ENCODE measurements around the gene SLC17A9.
A peak's percentile ranks its signal among the peaks of the same experiment; 100 is the strongest.

SLC17A9 gene

DNA sequence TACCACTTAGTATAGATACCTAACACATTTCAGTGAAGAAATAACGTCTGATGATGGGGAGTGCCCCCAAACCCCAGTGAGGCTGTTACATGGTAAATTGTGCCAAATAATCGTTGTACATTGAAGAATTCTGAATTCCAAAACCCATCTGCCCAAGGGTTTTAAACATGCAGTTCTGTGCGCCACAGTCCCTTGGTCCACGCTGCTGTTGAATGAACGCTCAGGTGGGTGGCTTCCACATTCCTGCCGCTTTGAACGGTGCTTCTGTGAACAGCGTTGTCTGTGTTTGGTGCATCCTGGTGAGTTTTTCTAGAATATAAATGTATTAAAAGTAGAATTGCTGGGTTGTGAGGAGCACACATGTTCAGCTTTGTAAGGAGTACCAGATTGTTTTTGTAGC, 11.6 kb upstream of the SLC17A9 start:
- no peak for DNase-seq (ENCODE audit: low read depth)

GRCh38 chr20:62941792-62942191, 10.7 kb upstream of the SLC17A9 start:
- DNase-seq (ENCODE audit: low read depth) = no peak

GRCh38 chr20:62942456-62942855, 10.1 kb upstream of the SLC17A9 start:
- DNase-seq (ENCODE audit: low read depth) = no peak

DNA sequence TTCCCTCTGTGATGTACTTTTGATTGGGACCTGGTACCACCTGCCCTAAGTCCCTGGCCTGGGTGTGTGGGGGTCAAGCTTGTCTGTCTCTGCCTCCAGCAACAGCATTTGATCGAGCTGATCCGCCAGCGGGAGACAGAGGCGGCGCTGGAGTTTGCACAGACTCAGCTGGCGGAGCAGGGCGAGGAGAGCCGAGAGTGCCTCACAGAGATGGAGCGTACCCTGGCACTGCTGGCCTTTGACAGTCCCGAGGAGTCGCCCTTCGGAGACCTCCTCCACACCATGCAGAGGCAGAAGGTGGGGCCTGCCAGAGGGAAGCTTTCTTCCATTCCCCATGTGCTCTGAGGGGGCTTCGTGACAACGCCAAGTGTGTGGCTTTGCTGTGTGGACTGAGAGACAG, 9.1 kb upstream of the SLC17A9 start:
- DNase-seq (ENCODE audit: low read depth) = no peak

DNA sequence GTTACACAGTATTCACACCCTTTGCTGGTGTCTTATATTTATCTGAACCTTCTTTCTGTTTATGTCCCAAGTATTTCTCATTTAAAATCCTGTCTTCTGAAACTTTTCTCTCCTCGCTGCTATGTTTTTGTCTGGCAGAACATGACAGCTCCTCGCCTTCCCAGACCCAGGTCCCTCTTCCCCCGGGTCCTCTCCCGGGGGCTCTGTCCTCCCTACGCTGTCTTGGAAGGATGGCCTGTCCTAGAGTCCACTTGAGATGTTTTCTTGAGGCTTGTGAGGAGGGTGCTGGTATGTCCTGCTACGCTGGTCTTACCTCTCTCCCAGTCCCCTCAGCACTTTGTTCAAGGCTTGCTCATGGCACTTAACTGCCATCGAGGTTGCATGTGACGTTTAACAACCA, 8.3 kb upstream of the SLC17A9 start:
- no peak for DNase-seq (ENCODE audit: low read depth)

DNA sequence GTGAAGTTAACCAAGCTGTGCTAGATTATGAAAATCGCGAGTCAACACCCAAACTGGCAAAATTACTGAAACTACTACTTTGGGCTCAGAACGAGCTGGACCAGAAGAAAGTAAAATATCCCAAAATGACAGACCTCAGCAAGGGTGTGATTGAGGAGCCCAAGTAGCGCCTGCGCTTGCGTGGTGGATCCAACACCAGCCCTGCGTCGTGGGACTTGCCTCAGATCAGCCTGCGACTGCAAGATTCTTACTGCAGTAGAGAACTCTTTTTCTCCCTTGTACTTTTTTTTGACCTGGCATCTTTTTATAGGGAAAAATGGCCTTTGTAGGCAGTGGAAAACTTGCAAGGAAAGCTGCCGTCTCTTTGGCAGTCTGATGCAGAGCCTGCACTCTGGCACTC, 7.8 kb upstream of the SLC17A9 start:
- DNase-seq (ENCODE audit: low read depth) = no peak

GRCh38 chr20:62945771-62946339, 6.7 kb upstream of the SLC17A9 start:
- no peak for DNase-seq (ENCODE audit: low read depth)

DNA sequence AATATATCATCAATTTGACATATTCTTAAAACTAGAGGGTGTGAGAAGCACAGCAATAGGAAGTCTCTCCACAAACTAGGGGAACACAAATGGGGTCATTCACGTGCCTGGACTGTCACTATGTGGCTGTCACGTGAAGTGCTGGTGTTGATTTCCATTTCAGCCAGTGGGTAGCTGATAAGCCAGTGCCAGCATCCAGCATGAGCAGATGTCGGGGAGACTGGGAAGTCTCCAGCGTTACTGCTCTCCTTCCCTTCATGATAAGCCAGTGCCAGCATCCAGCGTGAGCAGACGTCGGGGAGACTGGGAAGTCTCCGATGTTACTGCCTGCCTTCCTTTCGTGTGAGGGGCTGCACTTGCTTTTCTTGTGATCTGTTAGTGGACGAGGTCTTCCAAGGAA, 5.6 kb upstream of the SLC17A9 start:
- DNase-seq (ENCODE audit: low read depth) = no peak

GRCh38 chr20:62947532-62948300, 4.8 kb upstream of the SLC17A9 start:
- no peak for DNase-seq (ENCODE audit: low read depth)

- DNase-seq (ENCODE audit: low read depth) = no peak
Observed at GRCh38 chr20:62949153-62949821, 3.2 kb upstream of the SLC17A9 start.

- DNase-seq (ENCODE audit: low read depth) = no peak
Observed at GRCh38 chr20:62949962-62950361, 2.5 kb upstream of the SLC17A9 start.

- no peak for DNase-seq (ENCODE audit: low read depth)
Observed at GRCh38 chr20:62950741-62951140, 1.8 kb upstream of the SLC17A9 start.

DNA sequence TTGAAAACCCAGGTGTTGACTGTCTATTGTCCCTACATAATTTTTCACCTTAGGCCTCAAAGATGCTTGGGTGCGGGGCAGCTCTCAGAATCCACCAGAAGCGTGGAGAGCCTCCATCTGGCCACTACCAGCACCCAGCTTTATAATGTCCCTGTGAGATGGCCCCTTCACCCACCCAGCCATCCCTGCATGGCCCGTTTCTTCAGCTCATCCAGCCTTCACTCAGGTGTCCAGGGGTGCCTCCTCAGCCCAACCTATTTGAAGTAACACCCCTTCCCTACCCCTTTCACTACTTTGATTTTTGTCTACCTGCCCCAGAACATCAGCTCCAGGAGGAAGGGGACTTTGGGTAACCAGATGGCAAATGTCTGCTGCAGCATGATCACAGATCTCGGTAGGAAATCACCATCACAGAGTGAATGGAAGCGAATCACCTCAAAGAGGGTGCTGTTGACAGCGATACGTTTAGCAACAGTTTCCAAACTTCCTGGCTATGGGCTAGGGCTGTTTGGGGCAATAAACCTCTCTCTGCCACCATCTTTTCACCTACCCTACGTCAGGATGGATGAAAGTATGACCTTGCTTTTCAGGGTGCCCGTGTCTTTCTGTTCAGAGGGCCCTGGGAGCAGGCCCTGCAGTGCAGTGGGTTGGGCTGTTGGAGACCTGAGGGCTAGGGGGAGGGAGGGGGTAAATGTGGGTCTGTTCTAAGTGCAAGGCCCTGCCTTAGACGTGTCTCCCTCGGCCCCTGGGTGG, 1.2 kb upstream of the SLC17A9 start:
- DNase-seq (ENCODE audit: low read depth) = no peak

- no peak for DNase-seq (ENCODE audit: low read depth)
Observed at GRCh38 chr20:62951896-62952372, 575 bp upstream of the SLC17A9 start.

- DNase-seq (ENCODE audit: low read depth) = no peak
Observed at GRCh38 chr20:62952968-62953838, 694 bp downstream of the SLC17A9 start.

DNA sequence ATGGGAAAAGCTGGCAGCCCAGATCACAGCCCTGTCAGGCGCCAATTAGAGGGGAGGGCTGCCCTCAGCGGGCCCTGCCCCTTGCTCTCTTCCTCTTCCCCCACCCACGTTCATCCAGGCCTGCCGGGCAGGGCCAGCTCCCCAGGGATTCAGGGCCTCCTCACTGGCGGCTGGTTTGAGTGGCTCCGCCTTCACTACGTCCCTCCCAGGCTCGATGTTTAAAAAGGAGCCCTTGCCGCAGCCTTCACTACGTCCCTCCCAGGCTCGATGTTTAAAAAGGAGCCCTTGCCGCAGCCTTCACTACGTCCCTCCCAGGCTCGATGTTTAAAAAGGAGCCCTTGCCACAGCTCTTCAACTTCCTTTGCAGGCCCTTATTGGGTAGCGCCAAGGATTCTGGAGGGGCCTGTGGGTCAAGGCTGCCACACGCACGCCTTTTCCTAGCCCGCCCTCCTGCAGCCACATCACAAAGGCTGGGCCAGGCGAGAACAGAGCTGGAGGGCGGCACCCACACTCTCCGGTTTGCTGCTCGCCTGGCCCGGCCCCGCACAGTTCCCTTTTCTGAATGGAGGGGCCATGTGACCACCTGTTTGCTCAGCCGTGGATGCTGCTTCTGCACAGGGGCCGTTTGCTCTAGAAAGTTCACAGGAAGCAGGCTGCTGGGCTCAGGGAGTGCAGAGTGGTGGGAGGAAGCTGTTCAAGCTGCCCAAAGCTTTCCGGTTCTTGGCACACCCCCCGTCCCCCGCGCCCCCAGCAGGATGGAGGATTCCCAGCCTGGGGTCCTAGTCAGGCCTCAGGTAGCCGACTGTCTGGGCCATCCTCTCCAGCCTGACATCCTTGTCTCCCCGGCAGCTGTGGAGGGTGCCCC, 1.6 kb downstream of the SLC17A9 start:
- peak; percentile 60 for DNase-seq (ENCODE audit: low read depth)

DNA sequence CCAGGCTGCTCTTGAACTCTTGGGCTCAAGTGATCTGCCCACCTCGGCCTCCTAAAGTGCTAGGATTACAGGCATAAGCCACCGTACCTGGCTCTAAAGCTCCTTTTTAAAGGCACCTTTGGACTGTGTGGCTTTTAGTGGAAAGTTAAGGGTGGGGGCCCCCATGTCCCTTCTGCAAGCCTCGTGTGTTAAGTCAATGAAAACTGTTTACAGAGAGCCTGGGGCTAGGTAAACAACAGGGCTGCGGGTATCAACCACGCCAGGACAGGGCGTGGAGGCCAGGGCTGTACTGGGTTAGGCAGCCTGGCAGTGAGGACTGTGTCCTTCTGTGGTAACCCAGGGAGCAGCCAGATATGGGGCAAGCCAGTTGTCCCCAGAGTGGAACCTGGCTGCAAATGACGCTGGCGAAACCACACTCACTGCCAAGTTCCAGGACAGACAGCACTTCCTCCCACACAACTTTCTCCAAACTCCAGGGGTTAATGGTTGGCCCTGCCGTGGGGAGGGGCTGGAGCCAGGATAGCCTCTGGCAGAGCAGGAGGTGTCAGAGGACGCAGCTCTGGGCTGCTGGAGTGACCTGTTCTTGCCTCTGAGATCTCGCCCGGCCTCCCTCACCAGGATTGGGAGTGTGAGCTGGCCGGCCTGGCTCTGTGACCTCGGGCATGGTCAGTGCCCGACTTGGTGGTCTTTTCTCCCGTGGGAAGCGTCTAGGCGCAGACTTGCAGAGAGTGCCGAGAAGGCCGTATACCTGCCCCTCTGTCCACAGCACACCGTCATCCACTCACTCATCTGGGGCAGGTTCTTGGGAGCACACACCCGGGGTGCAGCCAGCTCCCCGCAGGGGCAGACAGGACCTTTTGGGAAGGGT, 3.2 kb downstream of the SLC17A9 start:
- DNase-seq (ENCODE audit: low read depth) = no peak

DNA sequence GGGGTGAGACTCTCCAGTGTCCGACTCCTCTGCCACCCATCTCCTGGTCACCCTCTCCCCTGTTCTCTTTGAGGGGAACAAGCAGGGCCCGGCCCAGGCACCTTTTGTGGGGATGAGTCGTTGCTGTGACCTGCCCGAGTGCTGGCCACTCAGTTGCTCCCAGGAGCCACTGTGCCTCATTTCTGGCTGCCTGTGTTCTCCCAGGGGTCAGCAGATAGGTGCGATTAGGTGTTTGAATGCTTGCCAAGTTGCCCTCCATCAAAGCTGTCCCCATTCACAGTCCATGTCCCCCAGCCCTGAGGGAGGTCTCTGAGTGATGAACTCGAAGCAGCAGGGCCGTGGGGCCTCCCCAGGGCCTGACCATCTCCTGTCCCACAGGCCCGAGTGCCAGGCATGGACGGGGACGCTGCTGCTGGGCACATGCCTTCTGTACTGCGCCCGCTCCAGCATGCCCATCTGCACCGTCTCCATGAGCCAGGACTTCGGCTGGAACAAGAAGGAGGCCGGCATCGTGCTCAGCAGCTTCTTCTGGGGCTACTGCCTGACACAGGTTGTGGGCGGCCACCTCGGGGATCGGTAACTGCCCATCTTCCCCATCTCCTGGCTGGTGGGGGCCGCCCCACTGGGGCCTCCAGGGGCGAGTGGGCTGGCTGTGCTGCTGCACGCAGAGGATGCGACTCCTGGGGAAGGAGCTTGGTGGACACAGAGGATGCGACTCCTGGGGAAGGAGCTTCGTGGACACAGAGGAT, 4.1 kb downstream of the SLC17A9 start:
- DNase-seq (ENCODE audit: low read depth) = no peak
